SK-N-MC (cell line): ENCODE data around the gene KYNU.

Source experiments
- EZH2 ChIP-seq: fragments of 200-600 bp; sonication (generic); IDR thresholded peaks from one replicate; pipeline ENCODE4 v1.6.1; 2017; ENCODE audit warnings: antibody characterized with exemption
- POLR2AphosphoS5 ChIP-seq: IDR thresholded peaks from 2 replicates; pipeline ENCODE4 v1.6.1; 2012; ENCODE audit warnings: mild to moderate bottlenecking, low read depth, low read length, borderline replicate concordance

DNA sequence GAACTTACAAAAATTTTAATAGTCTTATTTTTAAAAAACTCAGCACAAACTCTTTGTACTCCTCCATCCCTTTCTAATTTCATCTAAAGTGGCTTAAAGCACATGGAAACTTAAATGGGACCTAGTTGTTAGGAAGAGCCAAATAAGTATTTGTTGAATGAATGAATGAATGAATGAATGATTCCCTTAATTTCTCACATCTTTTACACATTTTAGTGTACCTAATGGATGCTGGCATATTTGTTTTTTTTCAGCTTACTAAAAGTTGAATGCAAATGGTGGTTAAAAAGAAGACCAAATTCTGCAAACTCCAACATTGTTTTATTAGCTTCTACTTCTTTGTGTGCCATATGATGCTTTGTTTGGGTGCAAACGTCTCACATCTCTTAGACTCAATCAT lies 89.6 kb downstream of the KYNU start:
- TF ChIP-seq POLR2AphosphoS5, result no peak
- TF ChIP-seq EZH2, result no peak
